ENCODE measurements around the gene PPM1M. TPM values are rescaled to one million over a fixed set of nuclear protein-coding genes. Genes with fewer than 3 reads are reported as not detected.

Gene PPM1M
- total RNA-seq, 2 experiments from 2014 or later = 70.2 to 75.3 TPM

- ChIA-PET POLR2A (no interaction called here), CTCF (interaction anchor here (1.0 to 1.5 kb wide), 2 partner anchors 10 to 20 kb away, joined by 3 to 4 read pairs; no protein-coding TSS in a partner anchor)
Measured at GRCh38 chr3:52211268-52211891, 34.2 kb upstream of the PPM1M start.

DNA sequence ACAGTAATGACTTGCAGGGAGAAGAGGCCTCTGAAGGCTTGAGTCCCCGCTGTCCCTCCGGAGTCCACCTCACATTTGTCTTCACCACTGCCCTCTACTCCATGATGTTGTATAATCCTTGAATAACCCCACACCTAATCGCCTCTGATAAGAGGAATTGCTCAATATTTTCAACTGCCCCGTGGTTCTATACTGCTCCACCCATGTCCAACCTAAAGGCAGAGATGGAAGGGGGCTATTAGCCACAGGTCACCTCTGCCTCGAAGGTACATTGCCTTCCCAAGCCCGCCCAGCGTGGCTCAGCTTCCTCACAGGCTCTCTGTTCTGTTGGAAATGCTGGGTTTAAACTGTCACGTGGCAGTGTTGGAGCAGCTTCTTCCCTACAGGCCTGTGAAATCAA is 32.6 kb upstream of the PPM1M start:
- CTCF ChIA-PET = interaction anchor here (1.4 to 1.5 kb wide), 2 partner anchors 8 to 127 kb away, joined by 4 to 5 read pairs; no protein-coding TSS in a partner anchor
- POLR2A ChIA-PET = no interaction called here

GRCh38 chr3:52213901-52214300 is 31.7 kb upstream of the PPM1M start:
- ChIA-PET POLR2A (no interaction called here), CTCF (no interaction called here)

DNA sequence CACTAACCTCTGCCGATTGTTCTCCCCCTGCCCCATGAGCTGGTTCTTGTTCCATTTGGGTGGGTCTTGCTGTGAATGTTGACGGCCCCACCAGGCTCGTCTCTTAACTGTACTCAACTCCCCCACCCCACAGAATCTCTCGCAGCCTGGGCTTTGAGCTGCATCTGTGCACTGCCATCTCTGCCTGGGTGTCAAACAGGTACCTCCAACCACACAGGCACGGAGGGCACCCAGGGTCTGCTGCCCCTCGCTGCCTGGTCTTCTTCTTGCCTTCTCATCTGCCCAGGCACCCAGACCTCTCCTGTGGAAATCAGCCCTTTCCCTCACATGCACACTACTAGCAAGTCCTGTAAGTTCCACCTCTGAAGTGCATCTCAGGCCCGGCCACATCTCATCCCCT is 30.2 kb upstream of the PPM1M start:
- ChIA-PET CTCF (interaction anchor here (1.1 kb wide), 1 partner anchor 162 kb away, joined by 3 read pairs; no protein-coding TSS in a partner anchor), POLR2A (interaction anchor here (0.6 kb wide), 1 partner anchor 33 kb away, joined by 3 read pairs; no protein-coding TSS in a partner anchor)

DNA sequence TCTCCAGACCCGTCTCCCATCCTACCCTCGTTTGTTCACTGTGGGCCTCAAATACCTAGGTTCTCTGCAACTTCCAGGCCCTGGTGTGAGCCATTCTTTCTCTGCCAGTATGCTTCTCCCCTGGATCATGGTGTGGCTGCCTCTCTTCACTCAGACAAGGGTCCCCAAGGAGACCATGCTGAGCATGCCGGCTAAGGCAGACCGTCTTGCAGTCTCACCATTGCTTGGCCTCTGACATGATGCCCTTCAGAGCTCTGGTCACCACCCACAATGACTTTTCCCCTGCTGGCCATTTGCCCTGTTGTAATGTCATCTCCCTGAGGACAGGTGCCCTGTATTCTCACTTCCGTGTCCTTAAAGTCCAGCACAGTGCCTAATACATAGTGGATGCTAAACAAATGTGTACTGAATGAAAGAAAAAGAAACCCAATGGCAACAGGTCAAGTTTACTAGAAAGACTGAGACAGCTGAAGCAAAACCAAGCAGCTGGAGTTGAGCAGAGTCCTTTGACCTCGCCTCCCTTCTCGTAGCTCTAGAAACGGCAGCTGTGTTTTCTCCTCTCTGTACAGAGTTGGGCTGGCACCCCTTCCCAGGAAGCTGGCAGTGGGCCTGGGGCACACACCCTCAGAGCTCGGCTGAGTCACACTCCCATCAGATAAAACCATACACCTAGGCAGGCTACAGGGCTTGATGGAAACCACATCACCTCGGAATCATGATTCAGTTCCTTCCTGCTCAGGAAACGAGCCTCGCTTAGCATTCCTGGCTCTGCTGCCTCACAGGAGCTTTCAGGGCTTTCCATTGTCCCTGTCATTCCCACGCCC is 28.8 kb upstream of the PPM1M start:
- CTCF ChIA-PET = interaction anchor here (0.8 to 5.8 kb wide), 4 partner anchors 9 to 122 kb away, joined by 3 to 40 read pairs (median 4); partner anchors contain the start of gene TLR9
- POLR2A ChIA-PET = interaction anchor here (0.5 kb wide), 1 partner anchor 37 kb away, joined by 3 read pairs; no protein-coding TSS in a partner anchor

DNA sequence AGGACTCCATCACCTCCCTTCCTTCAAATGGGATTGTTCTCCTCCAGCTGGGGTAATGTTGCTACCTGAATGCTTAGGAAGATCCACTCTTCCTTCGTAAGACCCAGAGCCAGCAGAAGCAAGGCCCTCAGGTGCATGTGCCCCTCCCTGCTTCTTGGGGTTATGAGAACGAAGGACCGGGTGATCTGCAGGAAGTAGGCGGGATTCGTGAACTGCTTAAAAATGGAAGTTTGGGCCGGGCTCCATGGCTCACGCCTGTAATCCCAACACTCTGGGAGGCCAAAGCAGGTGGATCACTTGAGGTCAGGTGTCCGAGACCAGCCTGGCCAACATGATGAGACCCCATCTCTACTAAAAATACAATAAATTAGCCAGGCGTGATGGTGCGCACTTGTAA is 28.2 kb upstream of the PPM1M start:
- ChIA-PET POLR2A (no interaction called here), CTCF (interaction anchor here (1.5 to 6.0 kb wide), 4 partner anchors 8 to 122 kb away, joined by 3 to 56 read pairs (median 22); partner anchors contain the start of gene TLR9)

DNA sequence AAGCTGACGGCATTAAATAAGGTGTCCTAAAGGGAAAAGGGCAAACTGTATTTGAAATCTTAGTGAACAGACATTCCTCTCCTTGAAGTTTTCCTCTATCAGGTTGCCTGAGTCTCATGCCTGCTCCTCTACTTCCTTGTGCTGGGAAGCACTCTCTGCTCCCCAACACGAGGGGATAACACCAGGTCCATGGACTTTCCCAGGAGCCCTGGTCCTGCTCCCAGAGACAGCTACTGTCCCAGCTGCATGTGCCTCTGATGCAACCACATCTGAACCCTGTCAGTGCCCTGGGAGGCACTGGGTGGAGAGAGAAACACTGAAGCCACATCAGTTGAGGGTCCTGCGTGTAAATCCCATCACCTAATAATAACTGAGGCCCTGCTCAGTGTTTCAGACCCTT is 27.5 kb upstream of the PPM1M start:
- POLR2A ChIA-PET = interaction anchor here (0.6 kb wide), 1 partner anchor 23 kb away, joined by 3 read pairs; no protein-coding TSS in a partner anchor
- CTCF ChIA-PET = interaction anchor here (1.1 to 6.0 kb wide), 4 partner anchors 13 to 121 kb away, joined by 3 to 56 read pairs (median 22); partner anchors contain the start of gene TWF2

- ChIA-PET CTCF (interaction anchor here (0.6 to 6.0 kb wide), 5 partner anchors 12 to 217 kb away, joined by 3 to 56 read pairs (median 5); partner anchors contain the start of gene TWF2), POLR2A (interaction anchor here (0.6 kb wide), 1 partner anchor 22 kb away, joined by 3 read pairs; no protein-coding TSS in a partner anchor)
Measured at GRCh38 chr3:52218454-52218853, 27.1 kb upstream of the PPM1M start.

DNA sequence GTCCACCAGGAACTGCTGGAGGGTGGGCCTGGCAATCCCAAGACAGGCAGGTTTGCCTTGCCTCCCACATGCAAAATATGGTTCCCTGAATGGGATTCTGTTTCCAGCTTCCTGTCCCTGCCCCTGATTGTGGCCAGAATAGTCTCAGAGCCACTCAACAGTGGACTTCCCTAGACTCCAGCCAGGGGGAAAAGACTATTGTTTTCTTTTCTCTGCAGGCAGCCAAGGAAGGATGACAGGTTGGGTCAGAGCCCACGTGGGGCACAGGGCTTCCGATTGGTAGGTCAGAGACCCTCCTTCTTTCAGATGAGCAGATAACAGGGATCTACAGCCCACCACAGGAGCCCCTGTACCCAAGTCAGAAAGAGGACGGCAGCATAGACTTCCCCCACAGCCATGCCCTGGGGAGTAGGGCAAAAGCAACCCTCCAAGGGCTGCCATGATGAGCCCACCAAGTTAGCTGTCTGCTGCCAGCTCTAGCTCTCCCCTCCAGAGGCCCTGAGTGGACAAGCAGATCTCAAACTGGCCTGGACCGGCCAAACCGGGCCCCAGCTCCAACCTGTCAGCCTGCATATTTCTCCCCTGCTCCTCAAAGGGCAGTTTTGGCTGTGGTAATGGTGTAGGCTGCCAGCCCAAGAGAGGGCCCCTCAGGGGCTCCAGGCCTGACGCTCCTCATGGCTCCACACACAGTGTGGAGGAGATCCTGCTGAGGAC is 26.5 kb upstream of the PPM1M start:
- ChIA-PET POLR2A (interaction anchor here (0.7 to 1.7 kb wide), 3 partner anchors 20 to 60 kb away, joined by 5 to 7 read pairs (median 7); partner anchors contain the start of gene WDR82), CTCF (interaction anchor here (0.6 to 6.0 kb wide), 13 partner anchors 10 to 217 kb away, joined by 3 to 56 read pairs (median 9); partner anchors contain the start of genes TWF2 and WDR82)

- CTCF ChIA-PET = interaction anchor here (0.6 to 6.0 kb wide), 35 partner anchors 8 to 227 kb away, joined by 3 to 56 read pairs (median 4); partner anchors contain the start of genes GLYCTK and WDR82
Measured at GRCh38 chr3:52220380-52221026, 25.1 kb upstream of the PPM1M start.

GRCh38 chr3:52221141-52221562 is 24.4 kb upstream of the PPM1M start:
- POLR2A ChIA-PET = interaction anchor here (1.2 to 1.7 kb wide), 2 partner anchors 56 to 58 kb away, joined by 7 to 8 read pairs; partner anchors contain the start of gene WDR82
- CTCF ChIA-PET = interaction anchor here (0.6 to 6.0 kb wide), 32 partner anchors 9 to 226 kb away, joined by 3 to 56 read pairs (median 4); partner anchors contain the start of genes GLYCTK and WDR82

More at GRCh38 chr3:52220380-52221026, 25.1 kb upstream of the PPM1M start:
- POLR2A ChIA-PET = interaction anchor here (1.2 to 1.7 kb wide), 2 partner anchors 57 to 59 kb away, joined by 7 to 8 read pairs; partner anchors contain the start of gene WDR82

DNA sequence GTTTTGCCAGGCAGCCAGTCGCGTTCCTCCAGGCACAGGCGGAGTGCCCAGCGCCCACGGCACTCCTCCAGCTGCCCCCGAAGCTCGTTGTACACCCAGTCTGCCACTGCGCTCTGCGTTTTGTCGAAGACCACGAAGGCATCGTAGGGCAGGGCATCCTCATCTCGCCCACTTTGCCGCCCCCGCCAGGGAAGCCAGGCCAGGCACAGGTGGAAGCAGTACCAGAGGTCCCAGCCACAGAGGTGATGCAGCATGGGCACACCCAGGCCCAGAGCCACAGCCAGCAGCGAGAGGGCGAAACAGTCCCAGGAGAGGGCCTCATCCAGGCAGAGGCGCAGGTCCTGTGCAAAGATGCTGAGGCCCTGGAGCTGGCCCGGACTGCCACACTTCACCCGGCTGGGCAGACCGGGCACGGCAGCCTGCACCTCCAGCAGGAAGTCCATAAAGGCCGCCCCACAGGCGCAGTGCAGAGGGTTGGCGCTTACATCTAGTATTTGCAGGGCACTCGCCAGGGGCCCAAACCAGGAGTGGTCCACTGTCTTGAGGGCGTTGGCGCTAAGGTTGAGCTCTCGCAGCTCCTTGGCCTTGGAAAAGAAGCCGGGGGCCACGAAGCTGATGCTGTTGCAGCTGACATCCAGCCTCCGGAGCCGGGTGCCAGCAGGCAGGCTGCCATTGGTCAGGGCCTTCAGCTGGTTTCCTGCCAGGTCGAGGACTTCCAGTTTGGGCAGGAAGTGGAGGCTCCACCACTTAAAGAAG is 23.8 kb upstream of the PPM1M start:
- POLR2A ChIA-PET = interaction anchor here (0.7 kb wide), 1 partner anchor 9 kb away, joined by 3 read pairs; no protein-coding TSS in a partner anchor
- CTCF ChIA-PET = interaction anchor here (0.9 to 6.0 kb wide), 21 partner anchors 9 to 226 kb away, joined by 3 to 56 read pairs (median 7); partner anchors contain the start of genes GLYCTK and WDR82

DNA sequence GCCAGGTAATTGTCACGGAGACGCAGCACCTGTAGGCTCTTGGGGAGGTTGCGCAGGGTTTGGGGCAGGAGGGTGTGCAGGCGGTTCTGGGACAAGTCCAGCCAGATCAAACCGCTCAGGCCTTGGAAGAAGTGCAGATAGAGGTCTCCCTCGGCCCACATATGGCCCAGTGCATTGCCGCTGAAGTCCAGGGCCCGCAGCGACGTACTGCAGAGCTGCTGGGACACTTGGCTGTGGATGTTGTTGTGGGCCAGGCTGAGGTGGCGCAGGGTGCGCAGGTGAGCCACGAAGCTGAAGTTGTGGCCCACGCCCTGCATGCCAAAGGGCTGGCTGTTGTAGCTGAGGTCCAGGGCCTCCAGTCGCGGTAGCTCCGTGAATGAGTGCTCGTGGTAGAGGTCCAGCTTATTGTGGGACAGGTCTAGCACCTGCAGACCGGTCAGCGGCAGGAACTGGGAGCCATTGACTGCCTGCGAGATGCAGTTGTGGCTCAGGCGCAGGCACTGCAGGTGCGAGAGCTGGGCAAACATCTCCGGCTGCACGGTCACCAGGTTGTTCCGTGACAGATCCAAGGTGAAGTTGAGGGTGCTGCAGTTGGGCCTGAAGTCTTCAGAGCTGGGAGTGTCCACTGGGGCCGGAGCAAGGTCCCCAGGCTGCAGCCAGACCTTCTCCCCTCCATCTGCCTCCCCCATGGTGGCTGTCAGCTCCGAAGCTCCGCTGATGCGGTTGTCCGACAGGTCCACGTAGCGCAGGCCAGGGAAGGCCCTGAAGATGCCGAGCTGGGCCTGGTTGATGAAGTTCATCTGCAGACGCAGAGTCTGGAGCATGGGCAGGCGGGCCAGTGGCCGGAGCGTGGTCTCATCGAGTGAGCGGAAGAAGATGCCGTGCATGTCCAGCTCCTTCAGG is 23.0 kb upstream of the PPM1M start:
- POLR2A ChIA-PET = interaction anchor here (0.7 to 1.0 kb wide), 3 partner anchors 8 to 16 kb away, joined by 3 read pairs; partner anchors contain the start of gene TWF2

DNA sequence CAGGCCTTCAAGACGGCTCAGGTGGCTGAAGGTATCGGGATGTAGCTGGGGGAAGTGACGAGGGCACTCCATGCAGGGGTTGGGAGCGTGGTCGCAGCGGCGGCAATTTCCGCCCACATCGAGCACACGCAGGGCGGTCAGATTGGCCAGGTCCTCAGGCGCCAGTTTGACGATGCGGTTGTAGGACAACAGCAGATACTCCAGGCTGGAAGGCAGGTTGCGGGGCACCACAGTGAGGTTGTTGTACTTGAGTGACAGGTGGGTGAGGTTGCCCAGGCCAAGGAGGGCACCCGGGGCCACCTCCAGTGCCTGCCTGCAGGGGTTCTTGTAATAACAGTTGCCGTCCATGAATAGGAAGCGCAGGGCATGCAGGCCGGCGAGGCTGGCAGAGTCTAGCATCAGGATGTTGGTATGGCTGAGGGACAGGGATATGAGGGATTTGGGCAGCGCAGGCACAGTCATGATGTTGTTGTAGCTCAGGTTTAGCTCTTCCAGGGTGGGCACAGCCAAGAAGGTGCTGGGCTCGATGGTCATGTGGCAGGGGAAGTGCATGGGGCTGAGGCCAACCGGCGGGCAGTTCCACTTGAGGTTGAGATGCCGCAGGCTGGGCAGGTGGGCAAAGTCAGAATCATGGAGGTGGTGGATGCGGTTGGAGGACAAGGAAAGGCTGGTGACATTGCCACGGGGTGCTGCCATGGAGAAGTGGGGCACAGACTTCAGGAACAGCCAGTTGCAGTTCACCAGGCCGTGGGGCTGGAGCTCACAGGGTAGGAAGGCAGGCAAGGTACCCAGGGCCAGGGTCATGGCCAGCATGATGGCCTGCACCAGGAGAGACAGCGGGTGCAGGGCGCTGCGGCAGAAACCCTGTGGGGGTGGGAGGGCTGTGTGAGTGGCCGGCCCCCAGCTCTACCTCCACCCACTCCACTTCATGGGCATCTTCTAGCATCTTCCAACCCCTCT is 21.8 kb upstream of the PPM1M start:
- ChIA-PET POLR2A (interaction anchor here (0.9 to 1.0 kb wide), 3 partner anchors 7 to 54 kb away, joined by 3 read pairs; partner anchors contain the start of gene TWF2), CTCF (interaction anchor here (1.4 to 6.0 kb wide), 3 partner anchors 7 to 116 kb away, joined by 4 to 56 read pairs (median 8); no protein-coding TSS in a partner anchor)

More for the DNA sequence above, 23.0 kb upstream of the PPM1M start:
- CTCF ChIA-PET = interaction anchor here (0.9 to 6.0 kb wide), 10 partner anchors 8 to 163 kb away, joined by 3 to 56 read pairs (median 5); partner anchors contain the start of gene WDR82

All from activated CD8-positive, alpha-beta memory T cell treated with anti-CD3 and anti-CD28 coated beads for 36 hours (primary cell).